ENCODE measurements around the gene PAX7.

Gene PAX7

GRCh38 chr1:18606443-18607288 is 24.0 kb upstream of the PAX7 start:
- no peak for DNase-seq
- H3K9me3 Mint-ChIP-seq = peaks cover 2% of the 10 kb centered on the region
- no peaks in the 10 kb centered on the region for H3K36me3 Mint-ChIP-seq
- H3K4me1 Mint-ChIP-seq = no peaks in the 10 kb centered on the region
- no peak overlapping the region for H3K4me3 Mint-ChIP-seq
- CTCF ChIA-PET = interaction anchor here (1.1 kb wide), 1 partner anchor 10 kb away, joined by 3 read pairs; no protein-coding TSS in a partner anchor
- H3K27ac Mint-ChIP-seq = no peak overlapping the region
- peaks cover 24% of the 10 kb centered on the region for H3K27me3 Mint-ChIP-seq

- no peak for DNase-seq
- no peak overlapping the region for H3K27ac Mint-ChIP-seq
- no peaks in the 10 kb centered on the region for H3K4me1 Mint-ChIP-seq
- H3K4me3 Mint-ChIP-seq = no peak overlapping the region
- CTCF ChIA-PET = interaction anchor here (1.1 kb wide), 1 partner anchor 10 kb away, joined by 3 read pairs; no protein-coding TSS in a partner anchor
- peaks cover 25% of the 10 kb centered on the region for H3K27me3 Mint-ChIP-seq
- no peaks in the 10 kb centered on the region for H3K9me3 Mint-ChIP-seq
- no peaks in the 10 kb centered on the region for H3K36me3 Mint-ChIP-seq
Measured at GRCh38 chr1:18607289-18607760, 23.3 kb upstream of the PAX7 start.

- H3K27ac Mint-ChIP-seq = no peak overlapping the region
- H3K36me3 Mint-ChIP-seq = no peaks in the 10 kb centered on the region
- no peak overlapping the region for H3K4me3 Mint-ChIP-seq
- no peaks in the 10 kb centered on the region for H3K9me3 Mint-ChIP-seq
- H3K27me3 Mint-ChIP-seq = peaks cover 26% of the 10 kb centered on the region
- CTCF ChIA-PET = no interaction called here
- no peak for DNase-seq
- no peaks in the 10 kb centered on the region for H3K4me1 Mint-ChIP-seq
Measured at GRCh38 chr1:18608534-18608933, 22.1 kb upstream of the PAX7 start.

- no peak overlapping the region for H3K4me3 Mint-ChIP-seq
- H3K9me3 Mint-ChIP-seq = no peaks in the 10 kb centered on the region
- H3K36me3 Mint-ChIP-seq = no peaks in the 10 kb centered on the region
- peaks cover 31% of the 10 kb centered on the region for H3K27me3 Mint-ChIP-seq
- no peak overlapping the region for H3K27ac Mint-ChIP-seq
- DNase-seq = no peak
- no peaks in the 10 kb centered on the region for H3K4me1 Mint-ChIP-seq
- CTCF ChIA-PET = no interaction called here
Measured at GRCh38 chr1:18611311-18611710, 19.3 kb upstream of the PAX7 start.

- H3K27me3 Mint-ChIP-seq = peaks cover 31% of the 10 kb centered on the region
- no peak overlapping the region for H3K4me3 Mint-ChIP-seq
- DNase-seq = no peak
- CTCF ChIA-PET = no interaction called here
- no peaks in the 10 kb centered on the region for H3K9me3 Mint-ChIP-seq
- no peaks in the 10 kb centered on the region for H3K36me3 Mint-ChIP-seq
- H3K27ac Mint-ChIP-seq = no peak overlapping the region
- H3K4me1 Mint-ChIP-seq = no peaks in the 10 kb centered on the region
Measured at GRCh38 chr1:18612073-18612472, 18.6 kb upstream of the PAX7 start.

- H3K9me3 Mint-ChIP-seq = no peaks in the 10 kb centered on the region
- no peak overlapping the region for H3K27ac Mint-ChIP-seq
- no peak for DNase-seq
Measured at GRCh38 chr1:18614069-18614735, 16.4 kb upstream of the PAX7 start.

GRCh38 chr1:18618546-18619466 is 11.8 kb upstream of the PAX7 start:
- CTCF ChIA-PET = no interaction called here
- Mint-ChIP-seq H3K9me3 (no peaks in the 10 kb centered on the region), H3K27me3 (peaks cover 49% of the 10 kb centered on the region), H3K4me1 (no peaks in the 10 kb centered on the region), H3K4me3 (no peak overlapping the region), H3K27ac (no peak overlapping the region), H3K36me3 (no peaks in the 10 kb centered on the region)
- DNase-seq = no peak

More at GRCh38 chr1:18614069-18614735, 16.4 kb upstream of the PAX7 start:
- CTCF ChIA-PET = interaction anchor here (0.9 kb wide), 1 partner anchor 261 kb away, joined by 3 read pairs; no protein-coding TSS in a partner anchor
- Mint-ChIP-seq H3K4me1 (no peaks in the 10 kb centered on the region), H3K4me3 (no peak overlapping the region), H3K36me3 (no peaks in the 10 kb centered on the region), H3K27me3 (peaks cover 35% of the 10 kb centered on the region)

- Mint-ChIP-seq H3K4me1 (no peaks in the 10 kb centered on the region), H3K4me3 (no peak overlapping the region), H3K36me3 (no peaks in the 10 kb centered on the region), H3K27ac (no peak overlapping the region), H3K27me3 (peaks cover 56% of the 10 kb centered on the region), H3K9me3 (no peaks in the 10 kb centered on the region)
- CTCF ChIA-PET = no interaction called here
- DNase-seq = no peak
Measured at GRCh38 chr1:18619467-18619835, 11.2 kb upstream of the PAX7 start.

- H3K27ac Mint-ChIP-seq = no peak overlapping the region
- H3K36me3 Mint-ChIP-seq = peaks cover 6% of the 10 kb centered on the region
- CTCF ChIA-PET = no interaction called here
- DNase-seq = no peak
- peaks cover 100% of the 10 kb centered on the region for H3K27me3 Mint-ChIP-seq
- H3K9me3 Mint-ChIP-seq = no peaks in the 10 kb centered on the region
- no peak overlapping the region for H3K4me3 Mint-ChIP-seq
- H3K4me1 Mint-ChIP-seq = no peaks in the 10 kb centered on the region
Measured at GRCh38 chr1:18628511-18628910, 2.1 kb upstream of the PAX7 start.

GRCh38 chr1:18629659-18630510 is 761 bp upstream of the PAX7 start:
- H3K9me3 Mint-ChIP-seq = no peaks in the 10 kb centered on the region
- CTCF ChIA-PET = interaction anchor here (0.6 kb wide), 1 partner anchor 28 kb away, joined by 3 read pairs; no protein-coding TSS in a partner anchor
- H3K4me1 Mint-ChIP-seq = no peaks in the 10 kb centered on the region
- no peak for DNase-seq
- H3K27ac Mint-ChIP-seq = peak overlapping the region; percentile 49
- H3K27me3 Mint-ChIP-seq = peaks cover 100% of the 10 kb centered on the region
- H3K4me3 Mint-ChIP-seq = no peak overlapping the region
- H3K36me3 Mint-ChIP-seq = peaks cover 9% of the 10 kb centered on the region

GRCh38 chr1:18631496-18632217 is 1.0 kb downstream of the PAX7 start:
- no peak for DNase-seq
- Mint-ChIP-seq H3K36me3 (peaks cover 9% of the 10 kb centered on the region), H3K4me1 (peaks cover 2% of the 10 kb centered on the region), H3K27me3 (peaks cover 100% of the 10 kb centered on the region), H3K27ac (peak overlapping the region; percentile 88), H3K4me3 (no peak overlapping the region), H3K9me3 (no peaks in the 10 kb centered on the region)
- CTCF ChIA-PET = no interaction called here

GRCh38 chr1:18632218-18632588 is 1.6 kb downstream of the PAX7 start:
- Mint-ChIP-seq H3K27me3 (peaks cover 100% of the 10 kb centered on the region), H3K4me1 (peaks cover 4% of the 10 kb centered on the region), H3K9me3 (no peaks in the 10 kb centered on the region), H3K27ac (peak overlapping the region; percentile 88), H3K36me3 (peaks cover 9% of the 10 kb centered on the region), H3K4me3 (peak overlapping the region; percentile 23)
- CTCF ChIA-PET = no interaction called here
- DNase-seq = no peak

Data from activated naive CD4-positive, alpha-beta T cell treated with anti-CD3 and anti-CD28 coated beads, Interleukin-2, amount 10 ng/mL, durations not matched to agents 7 days and 5 days (primary cell).